ENCODE results near the gene ASPSCR1. TPM values are rescaled to one million over a fixed set of nuclear protein-coding genes. Genes with fewer than 3 reads are reported as not detected.

Gene ASPSCR1
- total RNA-seq, 1 experiment from 2014 or later: 40.6 TPM

DNA sequence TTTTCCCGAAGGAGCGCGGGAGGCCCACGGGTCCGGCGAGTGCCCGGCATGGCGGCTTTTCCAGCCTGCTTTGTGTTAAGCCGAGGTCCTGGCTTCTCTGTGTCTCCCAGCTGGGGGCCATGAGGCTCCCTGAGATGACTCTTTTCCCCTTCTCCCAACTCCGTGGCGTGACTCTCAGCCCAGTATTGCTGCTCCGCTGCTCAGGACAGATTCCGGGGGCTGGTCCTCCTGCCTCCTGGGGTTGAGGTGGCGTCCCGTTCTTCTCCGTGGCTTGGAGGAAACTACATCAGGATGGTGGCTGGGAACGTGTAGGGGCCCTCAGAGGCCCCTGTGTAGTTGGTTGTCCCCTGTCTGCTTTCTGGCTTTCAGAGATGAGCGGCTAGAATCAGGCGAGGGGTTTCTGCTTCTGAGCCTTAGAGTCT, 75.2 kb downstream of the ASPSCR1 start:
- Histone ChIP-seq H3K4me3 (peak overlapping the region; percentile 98), H3K27me3 (no peaks in the 10 kb centered on the region), H3K36me3 (peaks cover 36% of the 10 kb centered on the region), H3K27ac (no peak overlapping the region), H3K9me3 (replicated peaks) (no peaks in the 10 kb centered on the region), H3K4me1 (peaks cover 4% of the 10 kb centered on the region; the same call in 1 of the 2 replicates)
- DNase-seq: no peak

- peak overlapping the region; percentile 98; the same call in 1 of the 2 replicates for H3K4me3 ChIP-seq
- peaks cover 41% of the 10 kb centered on the region for H3K36me3 ChIP-seq
- H3K4me1 ChIP-seq: peaks cover 4% of the 10 kb centered on the region; the same call in 1 of the 2 replicates
- no peak for DNase-seq
- H3K9me3 ChIP-seq (replicated peaks): no peaks in the 10 kb centered on the region
- no peaks in the 10 kb centered on the region for H3K27me3 ChIP-seq
- H3K27ac ChIP-seq: no peak overlapping the region
Observed at GRCh38 chr17:82053130-82053529, 75.7 kb downstream of the ASPSCR1 start.

DNA sequence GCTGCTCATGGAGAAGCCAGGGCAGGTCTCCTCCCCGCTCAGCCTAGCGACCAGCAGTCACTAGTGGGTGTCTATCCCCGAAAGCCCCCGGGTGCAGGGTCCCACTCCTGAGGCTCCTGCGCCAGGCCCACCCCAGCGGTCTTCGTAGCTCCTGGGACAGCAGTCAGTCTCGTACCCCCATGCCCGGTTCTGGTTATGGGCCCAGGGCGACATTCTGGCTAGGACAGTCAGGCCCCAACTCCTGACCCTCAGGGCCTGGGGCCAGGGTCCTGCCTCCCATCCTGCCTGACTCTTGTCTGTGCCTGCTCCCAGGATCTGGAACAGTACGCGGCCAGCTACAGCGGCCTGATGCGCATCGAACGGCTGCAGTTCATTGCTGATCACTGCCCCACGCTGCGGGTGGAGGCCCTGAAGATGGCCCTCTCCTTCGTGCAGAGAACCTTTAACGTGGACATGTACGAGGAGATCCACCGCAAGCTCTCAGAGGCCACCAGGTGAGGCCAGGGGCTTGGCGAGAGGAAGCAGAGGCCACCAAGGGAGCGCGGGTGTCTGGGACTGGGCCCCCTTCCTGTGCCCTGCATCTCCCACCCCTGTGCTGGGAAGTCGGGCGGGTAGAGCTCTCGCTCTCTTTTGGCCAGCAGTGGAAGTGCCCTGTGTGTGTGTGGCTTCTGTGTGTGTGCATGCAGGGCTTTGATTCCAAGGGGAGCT, 76.3 kb downstream of the ASPSCR1 start:
- peaks cover 45% of the 10 kb centered on the region for H3K36me3 ChIP-seq

GRCh38 chr17:82054351-82055022, 77.1 kb downstream of the ASPSCR1 start:
- no peak for DNase-seq
- Histone ChIP-seq H3K27me3 (no peaks in the 10 kb centered on the region), H3K27ac (no peak overlapping the region), H3K9me3 (replicated peaks) (no peaks in the 10 kb centered on the region), H3K36me3 (peaks cover 48% of the 10 kb centered on the region), H3K4me1 (peaks cover 4% of the 10 kb centered on the region; the same call in 1 of the 2 replicates), H3K4me3 (no peak overlapping the region)

More for the DNA sequence above, 76.3 kb downstream of the ASPSCR1 start:
- H3K4me3 ChIP-seq: no peak overlapping the region
- DNase-seq: no peak
- H3K9me3 ChIP-seq (replicated peaks): no peaks in the 10 kb centered on the region
- no peak overlapping the region for H3K27ac ChIP-seq
- no peaks in the 10 kb centered on the region for H3K27me3 ChIP-seq
- H3K4me1 ChIP-seq: peaks cover 4% of the 10 kb centered on the region; the same call in 1 of the 2 replicates

GRCh38 chr17:82055023-82055964, 77.9 kb downstream of the ASPSCR1 start:
- Histone ChIP-seq H3K27me3 (no peaks in the 10 kb centered on the region), H3K36me3 (peaks cover 48% of the 10 kb centered on the region), H3K4me3 (no peak overlapping the region), H3K9me3 (replicated peaks) (no peaks in the 10 kb centered on the region), H3K27ac (no peak overlapping the region), H3K4me1 (peaks cover 8% of the 10 kb centered on the region; the same call in 1 of the 2 replicates)
- no peak for DNase-seq

DNA sequence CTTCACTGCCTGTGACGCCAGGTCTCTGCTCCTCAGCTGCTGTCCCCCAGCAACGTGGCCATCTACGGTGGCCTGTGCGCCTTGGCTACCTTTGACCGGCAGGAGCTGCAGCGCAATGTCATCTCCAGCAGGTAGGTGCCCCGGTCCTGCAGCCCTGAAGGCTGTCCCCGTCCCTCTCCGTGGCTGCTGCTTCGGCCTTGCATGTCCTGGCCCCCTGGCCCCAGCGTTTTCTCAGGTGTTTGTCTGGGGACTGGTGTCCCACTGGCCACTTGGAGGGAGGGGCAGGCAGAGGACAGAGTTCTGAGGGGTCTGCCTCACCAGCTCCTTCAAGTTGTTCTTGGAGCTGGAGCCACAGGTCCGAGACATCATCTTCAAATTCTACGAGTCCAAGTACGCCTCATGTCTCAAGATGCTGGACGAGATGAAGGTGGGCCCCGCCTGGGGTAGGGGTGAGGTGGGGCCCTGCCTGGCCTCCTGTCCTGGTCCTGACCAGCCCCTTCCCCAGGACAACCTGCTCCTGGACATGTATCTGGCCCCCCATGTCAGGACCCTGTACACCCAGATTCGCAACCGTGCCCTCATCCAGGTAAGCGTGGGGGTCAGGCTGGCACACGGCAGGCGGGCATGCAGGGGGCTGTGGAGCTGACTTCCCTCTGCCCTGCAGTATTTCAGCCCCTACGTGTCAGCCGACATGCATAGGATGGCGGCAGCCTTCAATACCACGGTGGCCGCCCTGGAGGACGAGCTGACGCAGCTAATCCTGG, 78.7 kb downstream of the ASPSCR1 start:
- H3K27ac ChIP-seq: no peak overlapping the region
- no peaks in the 10 kb centered on the region for H3K9me3 ChIP-seq (replicated peaks)
- no peaks in the 10 kb centered on the region for H3K27me3 ChIP-seq
- no peak for DNase-seq
- no peak overlapping the region for H3K4me3 ChIP-seq
- peaks cover 55% of the 10 kb centered on the region for H3K36me3 ChIP-seq
- peaks cover 8% of the 10 kb centered on the region; the same call in 1 of the 2 replicates for H3K4me1 ChIP-seq

DNA sequence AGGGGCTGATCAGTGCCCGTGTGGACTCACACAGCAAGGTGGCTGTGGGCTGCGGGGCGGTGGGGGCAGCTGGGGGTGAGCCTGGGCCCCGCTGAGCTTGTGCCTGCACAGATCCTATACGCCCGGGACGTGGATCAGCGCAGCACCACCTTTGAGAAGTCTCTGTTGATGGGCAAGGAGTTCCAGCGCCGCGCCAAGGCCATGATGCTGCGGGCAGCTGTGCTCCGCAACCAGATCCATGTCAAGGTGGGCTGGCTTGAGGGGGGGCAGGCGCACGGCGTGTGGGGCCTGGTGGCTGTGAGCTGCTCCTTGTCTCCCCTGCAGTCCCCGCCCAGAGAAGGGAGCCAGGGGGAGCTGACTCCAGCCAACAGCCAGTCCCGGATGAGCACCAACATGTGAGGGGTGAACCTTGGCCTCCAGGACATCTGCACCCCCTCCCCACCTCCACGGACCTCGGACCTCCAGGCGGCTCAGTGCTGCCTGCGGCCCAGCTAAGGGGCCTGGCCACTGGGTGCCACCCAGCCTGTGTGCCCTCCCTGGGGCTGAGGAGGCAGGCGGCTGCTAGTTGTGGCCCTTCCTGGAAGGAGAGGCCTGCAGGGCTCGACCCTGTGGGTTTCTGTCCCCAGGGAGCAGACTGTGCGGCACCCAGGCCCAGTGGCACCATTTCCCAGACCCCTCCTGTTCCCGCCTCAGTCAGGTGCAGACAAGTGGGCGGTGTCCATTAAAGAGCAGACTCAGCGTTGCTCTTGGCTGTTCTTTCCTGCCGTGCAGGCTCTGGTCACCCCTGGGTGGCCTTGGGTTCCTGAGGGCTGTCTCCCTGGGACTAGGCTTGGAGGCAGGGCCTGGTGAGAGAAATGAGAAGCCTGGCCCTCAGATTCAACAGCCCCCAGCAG, 79.5 kb downstream of the ASPSCR1 start:
- Histone ChIP-seq H3K27me3 (no peaks in the 10 kb centered on the region), H3K27ac (no peak overlapping the region), H3K4me1 (peaks cover 8% of the 10 kb centered on the region; the same call in 1 of the 2 replicates), H3K9me3 (replicated peaks) (no peaks in the 10 kb centered on the region), H3K4me3 (no peak overlapping the region), H3K36me3 (peaks cover 59% of the 10 kb centered on the region)
- no peak for DNase-seq

- Histone ChIP-seq H3K27ac (no peak overlapping the region), H3K9me3 (replicated peaks) (no peaks in the 10 kb centered on the region), H3K36me3 (peaks cover 67% of the 10 kb centered on the region), H3K4me1 (0 out of 2 replicates have a peak, but pooled peaks cover 3% of the 10 kb centered on the region), H3K4me3 (no peak overlapping the region), H3K27me3 (no peaks in the 10 kb centered on the region)
- no peak for DNase-seq
Observed at GRCh38 chr17:82058230-82058854, 80.9 kb downstream of the ASPSCR1 start.

GRCh38 chr17:82058855-82059249, 81.4 kb downstream of the ASPSCR1 start:
- no peak overlapping the region for H3K4me3 ChIP-seq
- no peaks in the 10 kb centered on the region for H3K9me3 ChIP-seq (replicated peaks)
- DNase-seq: no peak
- no peak overlapping the region for H3K27ac ChIP-seq
- H3K27me3 ChIP-seq: no peaks in the 10 kb centered on the region
- H3K36me3 ChIP-seq: peaks cover 66% of the 10 kb centered on the region
- 0 out of 2 replicates have a peak, but pooled peaks cover 3% of the 10 kb centered on the region for H3K4me1 ChIP-seq

DNA sequence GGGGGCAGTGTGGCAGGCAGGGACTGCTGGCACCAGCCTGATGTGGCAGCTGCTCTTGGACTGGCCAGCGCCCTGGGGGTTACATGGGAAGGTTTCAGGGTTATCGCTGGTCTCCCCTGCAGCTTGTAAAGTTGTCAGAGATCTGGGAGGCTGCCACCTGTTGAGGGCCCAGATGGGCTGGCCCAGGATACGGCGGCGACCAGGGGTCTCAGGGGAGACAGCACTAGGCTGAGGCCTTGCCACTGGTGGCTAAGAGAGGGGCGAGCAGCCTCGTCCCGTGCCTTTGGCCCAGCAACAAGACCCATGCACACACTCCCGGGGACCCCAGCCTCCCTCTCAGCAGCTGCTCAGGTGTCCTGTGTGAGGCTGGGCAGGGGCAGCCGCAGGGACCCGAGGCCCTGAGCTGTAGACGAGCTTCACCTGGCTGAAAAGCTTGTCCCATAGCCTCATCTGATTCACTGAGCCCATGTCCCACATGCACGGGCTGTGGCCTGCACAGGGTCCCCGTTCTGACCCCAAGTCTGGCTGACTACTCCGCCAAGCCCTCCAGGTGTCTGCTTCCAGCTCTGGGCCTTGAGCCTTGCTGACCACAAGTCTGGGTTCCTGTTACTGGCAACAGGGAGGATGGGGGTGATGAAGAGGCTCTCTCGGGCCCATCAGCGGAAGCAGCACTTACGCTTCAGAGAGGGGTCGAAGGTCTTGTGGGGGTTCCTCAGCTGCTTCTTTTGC, 82.0 kb downstream of the ASPSCR1 start:
- no peaks in the 10 kb centered on the region for H3K27me3 ChIP-seq
- H3K27ac ChIP-seq: no peak overlapping the region
- H3K9me3 ChIP-seq (replicated peaks): no peaks in the 10 kb centered on the region
- no peak overlapping the region for H3K4me3 ChIP-seq
- peaks cover 3% of the 10 kb centered on the region; the same call in 1 of the 2 replicates for H3K4me1 ChIP-seq
- DNase-seq: no peak
- peaks cover 61% of the 10 kb centered on the region for H3K36me3 ChIP-seq

DNA sequence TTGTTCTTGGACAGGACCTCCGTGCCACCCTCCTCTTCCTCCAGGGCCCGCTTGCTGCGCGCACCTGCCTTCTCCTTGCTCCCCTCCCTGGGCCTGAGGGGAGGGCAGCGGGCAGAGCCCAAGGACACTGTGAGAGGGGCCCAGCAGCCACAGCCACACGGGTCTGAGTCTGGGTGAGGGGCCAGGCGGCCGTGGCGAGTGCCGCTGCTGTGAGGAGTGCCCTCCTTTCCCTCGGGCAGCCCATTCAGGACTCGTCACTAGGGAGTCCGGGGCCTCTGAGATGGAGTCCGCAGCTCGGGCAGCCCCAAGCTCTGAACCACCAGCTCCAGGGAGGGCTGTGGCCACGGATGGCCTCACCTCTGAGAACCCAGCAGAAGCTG, 82.6 kb downstream of the ASPSCR1 start:
- no peak for DNase-seq
- no peak overlapping the region for H3K27ac ChIP-seq
- H3K27me3 ChIP-seq: no peaks in the 10 kb centered on the region
- H3K9me3 ChIP-seq (replicated peaks): no peaks in the 10 kb centered on the region
- H3K4me1 ChIP-seq: peaks cover 8% of the 10 kb centered on the region; the same call in 1 of the 2 replicates
- H3K36me3 ChIP-seq: peaks cover 56% of the 10 kb centered on the region
- H3K4me3 ChIP-seq: no peak overlapping the region

- no peak for DNase-seq
- Histone ChIP-seq H3K27me3 (no peaks in the 10 kb centered on the region), H3K4me1 (peaks cover 9% of the 10 kb centered on the region; the same call in 1 of the 2 replicates), H3K9me3 (replicated peaks) (no peaks in the 10 kb centered on the region), H3K27ac (no peak overlapping the region), H3K4me3 (no peak overlapping the region), H3K36me3 (peaks cover 51% of the 10 kb centered on the region)
Observed at GRCh38 chr17:82060614-82061013, 83.2 kb downstream of the ASPSCR1 start.

Data from SJCRH30 (cell line).